Spleen (tissue), 11 donors: Measurements from ENCODE around the gene LRPPRC. TPM values are rescaled to one million over a fixed set of nuclear protein-coding genes. Genes with fewer than 3 reads are reported as not detected.

Experiments
- DNase-seq: peaks from one replicate; pipeline ENCODE4 v3.0.0-alpha.2; 2020
- H3K27ac ChIP-seq, 8 donors: fragments of 200-600 bp; sonication (generic) in 7 of 8; 1 replicate in 4 of 8; 2 replicates in 4 of 8; pipeline versions ENCODE4 v1.5.0 to v1.8.0; 2016 to 2021; ENCODE audit warnings: inconsistent platforms in 4 of 8, mild to moderate bottlenecking in 4 of 8, moderate library complexity in 1 of 8
- H3K27me3 ChIP-seq, 7 donors: fragments of 200-600 bp; sonication (generic) in 6 of 7; replicated peaks in 1 of 7; 1 replicate in 4 of 7; 2 replicates in 3 of 7; pipeline versions ENCODE4 v1.5.0 to v1.8.0; 2016 to 2021; ENCODE audit warnings: inconsistent platforms in 3 of 7, mild to moderate bottlenecking in 1 of 7
- H3K36me3 ChIP-seq, 6 donors: fragments of 200-600 bp; sonication (generic) in 5 of 6; 1 replicate in 4 of 6; 2 replicates in 2 of 6; pipeline versions ENCODE4 v1.5.0 to v1.8.0; 2016 to 2021; ENCODE audit warnings: inconsistent platforms in 2 of 6
- H3K4me1 ChIP-seq, 6 donors: fragments of 200-600 bp; sonication (generic) in 5 of 6; 1 replicate in 3 of 6; 2 replicates in 3 of 6; pipeline versions ENCODE4 v1.5.0 to v1.8.0; 2016 to 2021; ENCODE audit warnings: inconsistent platforms in 3 of 6
- H3K4me3 ChIP-seq, 8 donors: fragments of 200-600 bp; sonication (generic) in 7 of 8; 1 replicate in 4 of 8; 2 replicates in 4 of 8; pipeline versions ENCODE4 v1.5.0 to v1.8.0; 2016 to 2021; ENCODE audit warnings: inconsistent platforms in 4 of 8, mild to moderate bottlenecking in 4 of 8, moderate library complexity in 2 of 8
- H3K9me3 ChIP-seq, 8 donors: fragments of 200-600 bp; sonication (generic) in 7 of 8; 1 replicate in 4 of 8; 2 replicates in 4 of 8; pipeline versions ENCODE4 v1.5.0 to v1.8.0; 2016 to 2021; ENCODE audit warnings: inconsistent platforms in 4 of 8
- POLR2A ChIP-seq, 3 donors: fragments of 450-650 bp; IDR thresholded peaks; one replicate each; pipeline ENCODE4 v1.5.1; 2017; ENCODE audit warnings: antibody characterized with exemption in 3 of 3, mild to moderate bottlenecking in 1 of 3
- POLR2AphosphoS5 ChIP-seq, 3 donors: sonication (generic); formaldehyde crosslinking; IDR thresholded peaks; one replicate each; pipeline ENCODE4 v1.5.1; 2017; ENCODE audit warnings: antibody characterized with exemption in 3 of 3
- WGBS, 5 donors: extraction: QIAGEN DNeasy Blood & Tissue Kit in 3 of 5; methylation state at CpG; one replicate each; pipeline versions ENCODE4 v1.1.5 to v1.1.7; 2013 to 2018; 5-methylcytosine and 5-hydroxymethylcytosine counted together
- intact Hi-C: fragments of 100-400 bp; cut with DNase I; formaldehyde crosslinking; loops from one replicate; pipeline ENCODE4 v1.15.0; 2023; ENCODE audit warnings: low total_unique reads
- polyA plus RNA-seq, 3 donors: library from polyadenylated mRNA; stranded (reverse); fragments of 200-250 nt; gene quantifications; one replicate each; pipeline ENCODE4 v1.2.1, GENCODE V29; 2013
- total RNA-seq, 7 donors: library from RNA; depleted of rRNA in 3 of 7; stranded (reverse); fragments of >200 nt in 3 of 7; fragmentation: NEBNext Ultra II Directional in 4 of 7; extraction: Animal tissue kit (Norgen Biotek cat#: 25700) in 4 of 7; gene quantifications; one replicate each; pipeline versions ENCODE4 v1.1.0 to v1.2.1, GENCODE V29; 2016 to 2021
- TF ChIP-seq, protein P1 (sequence below), 11 experiments: fragments of 200-600 bp in 7 of 11; fragments of 450-650 bp in 4 of 11; sonication (generic) in 4 of 11; IDR thresholded peaks in 8 of 11; conservative IDR thresholded peaks in 3 of 11; 1 replicate in 7 of 11; 2 replicates in 4 of 11; pipeline versions ENCODE4 v1.4.0 to v1.8.0; 2016 to 2021; ENCODE audit warnings: antibody characterized with exemption in 11 of 11, inconsistent platforms in 4 of 11, mild to moderate bottlenecking in 1 of 11
- donor health status: healthy with polysubstance abuse.
- donor health status: DM: no; HTN: no; CAD: no; lungs with moderate emphysema.
- donor health status: DM: no; HTN: no; CAD: no.
- donor health status: Bipolar disorder and iron deficiency.
- donor health status: healthy.
- donor health status: DM: no; HTN: no; CAD: no.
- donor health status: DM: yes; HTN: yes; CAD: no.

The LRPPRC gene
- total and polyA plus RNA-seq, 10 donors: 25.0 to 72.5 (median 57.1) TPM

DNA sequence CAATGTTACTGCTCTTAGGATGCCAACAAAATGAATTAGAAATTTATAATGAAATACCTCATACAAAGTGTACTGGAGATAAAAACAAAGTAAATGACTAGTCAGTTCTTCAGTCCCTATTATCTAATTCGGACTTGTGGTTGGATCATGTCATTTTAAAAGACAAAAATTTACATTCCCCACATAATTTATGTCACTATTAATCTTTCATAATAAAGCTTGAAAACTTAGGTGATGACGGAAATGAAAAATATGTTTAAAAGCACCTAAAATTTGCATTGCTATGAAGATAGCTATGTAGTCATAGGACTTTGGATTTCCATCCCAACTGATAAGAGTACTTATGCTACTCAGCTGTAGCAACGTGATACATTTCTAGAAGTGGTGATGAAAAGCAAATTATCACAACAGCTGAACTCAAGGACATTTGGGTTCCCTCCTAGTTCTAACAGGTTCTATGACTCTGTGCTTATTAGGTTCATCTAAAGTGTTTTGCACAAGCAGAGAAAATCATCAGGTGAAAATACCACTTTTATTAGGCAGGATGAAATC is 58.4 kb downstream of the LRPPRC start:
- intact Hi-C loops: no loop called here
- H3K27ac ChIP-seq: no peak overlapping the region
- peaks cover 0 to 94% (median 32%) of the 10 kb centered on the region in 6 donors for H3K36me3 ChIP-seq
- WGBS, 5 donors: 82 to 94% (median 88%) methylated on average over 3 of the region's 3 CpGs
- H3K4me1 ChIP-seq: no peaks in the 10 kb centered on the region
- no peaks in the 10 kb centered on the region for H3K9me3 ChIP-seq
- no peak for DNase-seq
- no peaks in the 10 kb centered on the region for H3K27me3 ChIP-seq
- H3K4me3 ChIP-seq: no peak overlapping the region
- TF ChIP-seq, protein P1, sequence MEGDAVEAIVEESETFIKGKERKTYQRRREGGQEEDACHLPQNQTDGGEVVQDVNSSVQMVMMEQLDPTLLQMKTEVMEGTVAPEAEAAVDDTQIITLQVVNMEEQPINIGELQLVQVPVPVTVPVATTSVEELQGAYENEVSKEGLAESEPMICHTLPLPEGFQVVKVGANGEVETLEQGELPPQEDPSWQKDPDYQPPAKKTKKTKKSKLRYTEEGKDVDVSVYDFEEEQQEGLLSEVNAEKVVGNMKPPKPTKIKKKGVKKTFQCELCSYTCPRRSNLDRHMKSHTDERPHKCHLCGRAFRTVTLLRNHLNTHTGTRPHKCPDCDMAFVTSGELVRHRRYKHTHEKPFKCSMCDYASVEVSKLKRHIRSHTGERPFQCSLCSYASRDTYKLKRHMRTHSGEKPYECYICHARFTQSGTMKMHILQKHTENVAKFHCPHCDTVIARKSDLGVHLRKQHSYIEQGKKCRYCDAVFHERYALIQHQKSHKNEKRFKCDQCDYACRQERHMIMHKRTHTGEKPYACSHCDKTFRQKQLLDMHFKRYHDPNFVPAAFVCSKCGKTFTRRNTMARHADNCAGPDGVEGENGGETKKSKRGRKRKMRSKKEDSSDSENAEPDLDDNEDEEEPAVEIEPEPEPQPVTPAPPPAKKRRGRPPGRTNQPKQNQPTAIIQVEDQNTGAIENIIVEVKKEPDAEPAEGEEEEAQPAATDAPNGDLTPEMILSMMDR (IDR thresholded peaks at IDR 0.05 in 8 of 11, conservative IDR thresholded peaks at IDR 0.05 in 3 of 11): no peak
- TF ChIP-seq POLR2AphosphoS5 (IDR thresholded peaks at IDR 0.05) (no peak), POLR2A (IDR thresholded peaks at IDR 0.05) (no peak)

DNA sequence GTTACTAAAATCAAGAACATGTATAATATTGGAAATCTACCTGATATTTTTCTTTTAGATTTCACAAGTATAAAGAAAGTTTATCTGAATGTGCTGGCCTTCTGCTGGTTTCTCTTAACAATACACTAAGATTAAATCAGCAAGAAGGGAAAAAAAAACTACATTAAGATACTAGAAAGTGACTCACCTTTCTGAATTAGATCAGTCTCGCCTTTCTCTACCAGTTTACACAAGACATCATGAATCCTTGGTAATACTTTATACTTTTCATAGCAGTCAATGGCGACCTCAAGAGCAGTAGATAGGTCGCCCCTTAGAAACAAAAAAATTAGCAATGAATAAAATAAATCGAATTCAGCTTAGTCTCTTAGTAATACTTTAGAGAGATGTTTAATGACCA is 61.2 kb downstream of the LRPPRC start:
- 92 to 97% (median 93%) methylated on average over 4 of the region's 4 CpGs for WGBS, 5 donors
- Histone ChIP-seq H3K4me3 (no peak overlapping the region), H3K27me3 (no peaks in the 10 kb centered on the region), H3K36me3 (peaks cover 0 to 94% (median 35%) of the 10 kb centered on the region in 6 donors), H3K27ac (no peak overlapping the region), H3K9me3 (no peaks in the 10 kb centered on the region), H3K4me1 (no peaks in the 10 kb centered on the region)
- no peak for DNase-seq
- TF ChIP-seq POLR2A (IDR thresholded peaks at IDR 0.05): no peak
- TF ChIP-seq POLR2AphosphoS5 (IDR thresholded peaks at IDR 0.05): no peak
- TF ChIP-seq, protein P1 (IDR thresholded peaks at IDR 0.05 in 8 of 11, conservative IDR thresholded peaks at IDR 0.05 in 3 of 11): no peak
- intact Hi-C loops: no loop called here

DNA sequence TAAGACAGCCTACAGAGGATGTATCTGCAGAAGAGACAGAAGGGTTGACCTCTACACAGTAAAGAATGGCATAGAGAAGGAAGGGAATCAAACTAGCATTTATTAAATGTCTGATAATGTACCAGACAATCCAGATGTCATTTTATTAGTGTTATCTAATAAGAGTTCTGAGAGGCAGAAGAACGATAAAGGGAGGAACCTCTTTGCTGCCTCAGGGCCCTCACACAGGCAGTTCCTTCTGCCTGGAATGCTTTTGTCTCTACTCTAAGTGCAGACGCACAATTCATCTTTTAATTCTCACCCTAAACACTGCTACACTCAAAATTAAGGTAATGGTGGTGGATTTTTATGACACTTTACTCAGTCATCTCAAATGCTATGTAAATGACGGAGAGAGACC is 64.5 kb downstream of the LRPPRC start:
- DNase-seq: no peak
- no peak overlapping the region for H3K27ac ChIP-seq
- intact Hi-C loops: no loop called here
- no peaks in the 10 kb centered on the region for H3K27me3 ChIP-seq
- 93 to 98% (median 95%) methylated on average over 3 of the region's 3 CpGs for WGBS, 5 donors
- H3K4me1 ChIP-seq: peaks cover 0 to 10% (median 2%) of the 10 kb centered on the region in 6 donors
- TF ChIP-seq, protein P1 (IDR thresholded peaks at IDR 0.05 in 8 of 11, conservative IDR thresholded peaks at IDR 0.05 in 3 of 11): no peak
- TF ChIP-seq POLR2AphosphoS5 (IDR thresholded peaks at IDR 0.05): no peak
- TF ChIP-seq POLR2A (IDR thresholded peaks at IDR 0.05): no peak
- peaks cover 0 to 74% (median 33%) of the 10 kb centered on the region in 6 donors for H3K36me3 ChIP-seq
- H3K4me3 ChIP-seq: no peak overlapping the region
- H3K9me3 ChIP-seq: no peaks in the 10 kb centered on the region

GRCh38 chr2:43927442-43927841 is 68.3 kb downstream of the LRPPRC start:
- Histone ChIP-seq H3K4me1 (peaks cover 0 to 10% (median 2%) of the 10 kb centered on the region in 6 donors), H3K36me3 (peaks cover 0 to 76% (median 33%) of the 10 kb centered on the region in 6 donors), H3K4me3 (peak overlapping the region in 2 of 8 donors; percentile 14 to 42), H3K27me3 (no peaks in the 10 kb centered on the region), H3K9me3 (no peaks in the 10 kb centered on the region), H3K27ac (peak overlapping the region in 2 of 8 donors; percentile 5 to 14)
- TF ChIP-seq POLR2AphosphoS5 (IDR thresholded peaks at IDR 0.05) (no peak), POLR2A (IDR thresholded peaks at IDR 0.05) (no peak)
- TF ChIP-seq, protein P1 (IDR thresholded peaks at IDR 0.05 in 8 of 11, conservative IDR thresholded peaks at IDR 0.05 in 3 of 11): no peak
- DNase-seq: no peak
- intact Hi-C loops: no loop called here
- WGBS, 5 donors: 47 to 73% (median 57%) methylated on average over 4 of the region's 4 CpGs
